ENCODE data around the gene GRK4.
"Not testable (repeated sequence)": the region's sequence is repeated elsewhere in the genome, so short reads cannot be mapped to it uniquely, and the experiment has no call there.

DNA sequence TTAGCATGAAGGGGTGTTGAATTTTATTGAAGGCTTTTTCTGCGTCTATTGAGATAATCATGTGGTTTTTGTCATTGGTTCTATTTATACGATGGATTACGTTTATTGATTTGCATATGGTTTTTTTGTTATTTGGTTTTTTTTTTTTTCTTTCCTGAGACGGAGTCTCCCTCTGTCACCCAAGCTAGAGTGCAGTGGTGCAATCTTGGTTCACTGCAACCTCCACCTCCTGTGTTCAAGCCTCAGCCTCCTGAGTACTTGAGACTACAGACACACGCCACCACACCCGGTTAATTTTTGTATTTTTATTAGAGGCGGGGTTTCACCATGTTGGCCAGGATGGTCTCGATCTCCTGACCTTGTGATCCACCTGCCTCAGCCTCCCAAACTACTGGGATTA, 44.7 kb upstream of the GRK4 start:
- TF ChIP-seq, protein P1, sequence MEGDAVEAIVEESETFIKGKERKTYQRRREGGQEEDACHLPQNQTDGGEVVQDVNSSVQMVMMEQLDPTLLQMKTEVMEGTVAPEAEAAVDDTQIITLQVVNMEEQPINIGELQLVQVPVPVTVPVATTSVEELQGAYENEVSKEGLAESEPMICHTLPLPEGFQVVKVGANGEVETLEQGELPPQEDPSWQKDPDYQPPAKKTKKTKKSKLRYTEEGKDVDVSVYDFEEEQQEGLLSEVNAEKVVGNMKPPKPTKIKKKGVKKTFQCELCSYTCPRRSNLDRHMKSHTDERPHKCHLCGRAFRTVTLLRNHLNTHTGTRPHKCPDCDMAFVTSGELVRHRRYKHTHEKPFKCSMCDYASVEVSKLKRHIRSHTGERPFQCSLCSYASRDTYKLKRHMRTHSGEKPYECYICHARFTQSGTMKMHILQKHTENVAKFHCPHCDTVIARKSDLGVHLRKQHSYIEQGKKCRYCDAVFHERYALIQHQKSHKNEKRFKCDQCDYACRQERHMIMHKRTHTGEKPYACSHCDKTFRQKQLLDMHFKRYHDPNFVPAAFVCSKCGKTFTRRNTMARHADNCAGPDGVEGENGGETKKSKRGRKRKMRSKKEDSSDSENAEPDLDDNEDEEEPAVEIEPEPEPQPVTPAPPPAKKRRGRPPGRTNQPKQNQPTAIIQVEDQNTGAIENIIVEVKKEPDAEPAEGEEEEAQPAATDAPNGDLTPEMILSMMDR (conservative IDR thresholded peaks at IDR 0.05; ENCODE audit: low read length): not testable (repeated sequence)
- TF ChIP-seq EZH2phosphoT487 (IDR thresholded peaks at IDR 0.05; ENCODE audit: borderline replicate concordance): not testable (repeated sequence)

Data from Loucy (cell line).